ENCODE measurements around the gene ZNF423. TPM values are rescaled to one million over a fixed set of nuclear protein-coding genes. Genes with fewer than 3 reads are reported as not detected.

Gene ZNF423
- total RNA-seq, 1 donor from 2014 or later = 4.7 TPM

GRCh38 chr16:49455181-49455990 is 400.5 kb downstream of the ZNF423 start:
- no peak for DNase-seq

DNA sequence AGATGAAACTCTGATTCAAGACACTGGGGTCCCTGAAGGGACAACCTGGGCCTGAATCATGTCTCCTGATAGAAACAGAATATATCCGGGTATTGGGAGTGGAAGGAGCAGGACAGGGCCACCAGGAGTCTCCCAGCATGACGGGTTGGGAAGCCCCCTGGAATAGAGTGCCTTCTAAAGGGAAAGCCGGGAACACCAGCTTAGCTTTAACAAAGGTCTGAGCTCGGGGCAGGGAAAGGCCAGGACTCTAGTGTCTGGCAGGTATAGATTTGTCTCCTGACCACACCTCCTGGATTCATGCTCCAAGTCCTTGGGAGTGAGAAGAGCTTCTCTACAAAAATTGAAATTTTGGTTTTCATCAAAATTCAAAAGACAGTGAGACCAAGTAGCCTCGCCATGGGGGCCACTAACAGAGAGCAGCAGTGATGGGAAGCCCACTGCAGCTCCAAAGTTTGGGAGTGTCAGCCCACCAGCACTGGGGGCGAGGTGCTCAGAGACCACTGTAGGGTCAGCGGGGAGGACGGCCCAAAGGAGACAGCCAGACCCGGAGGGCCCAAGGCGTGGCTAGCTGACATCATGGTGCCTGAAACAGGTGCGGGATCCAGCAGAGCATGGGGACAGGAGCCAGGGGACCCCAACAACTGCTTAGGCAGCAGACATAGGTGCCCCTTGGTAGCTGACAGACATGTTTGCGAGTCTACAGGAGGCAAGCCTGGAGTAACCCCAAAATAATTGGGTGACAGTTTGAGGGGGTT is 401.3 kb downstream of the ZNF423 start:
- no peak for DNase-seq

GRCh38 chr16:49453983-49454382 is 401.9 kb downstream of the ZNF423 start:
- DNase-seq = no peak

DNA sequence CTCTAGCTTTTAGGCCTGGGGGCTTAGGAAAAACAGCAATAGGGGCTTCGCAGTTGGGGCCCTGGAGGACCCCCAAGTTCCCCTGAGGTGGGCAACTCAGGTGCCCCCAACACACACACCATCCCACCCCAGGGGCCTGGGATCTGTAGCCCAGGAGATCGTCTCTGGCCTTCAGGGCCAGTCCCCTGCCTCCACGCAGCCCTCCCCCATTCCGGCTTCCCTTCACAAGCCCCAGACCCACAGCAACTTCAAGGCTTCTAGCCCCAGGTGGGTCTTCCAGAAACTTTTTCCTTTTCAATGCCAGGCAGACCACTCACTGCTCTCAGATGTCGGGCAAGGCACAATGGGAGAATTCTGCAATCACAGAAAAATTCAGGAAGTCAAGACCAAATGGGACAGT is 402.9 kb downstream of the ZNF423 start:
- DNase-seq = no peak

- no peak for DNase-seq
Observed at GRCh38 chr16:49452578-49452977, 403.3 kb downstream of the ZNF423 start.

DNA sequence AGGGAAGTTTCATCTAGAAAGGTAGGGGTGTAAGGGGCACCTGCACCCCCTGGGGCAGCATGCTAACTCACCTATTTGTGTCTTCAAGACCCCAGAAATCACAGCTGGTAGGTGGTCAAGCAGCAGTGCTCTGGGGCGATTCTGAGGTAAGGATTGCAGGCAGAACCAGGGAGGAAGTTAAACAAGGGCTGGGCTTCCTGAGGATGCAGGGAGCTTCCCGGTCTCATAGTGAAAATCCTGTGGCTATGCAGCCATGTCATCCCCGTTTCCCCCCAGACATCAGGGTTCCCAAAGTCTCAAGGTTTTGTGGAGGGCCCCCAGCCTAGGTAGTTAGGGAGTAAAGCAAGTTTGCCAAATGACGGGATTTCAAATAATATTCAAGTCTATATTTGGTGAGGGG is 403.8 kb downstream of the ZNF423 start:
- no peak for DNase-seq

DNA sequence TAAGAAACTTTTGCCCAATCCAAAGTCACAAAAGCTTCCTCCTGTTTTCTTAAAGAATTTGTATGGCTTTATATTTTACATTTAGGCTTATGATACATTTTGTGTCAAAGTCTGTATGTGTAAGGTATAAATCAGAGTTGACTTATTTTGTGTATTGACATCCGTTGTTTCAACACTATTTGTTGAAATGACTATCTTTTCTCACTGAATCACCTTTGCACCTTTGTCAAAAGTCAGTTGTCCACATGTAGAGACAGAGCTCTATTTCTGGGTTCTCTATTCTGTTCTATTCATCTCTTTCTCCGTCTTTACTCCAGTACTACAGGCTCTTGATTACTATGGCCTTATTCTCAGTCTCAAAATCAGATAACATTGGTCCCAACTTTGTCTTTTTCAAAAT is 409.1 kb downstream of the ZNF423 start:
- no peak for DNase-seq

DNA sequence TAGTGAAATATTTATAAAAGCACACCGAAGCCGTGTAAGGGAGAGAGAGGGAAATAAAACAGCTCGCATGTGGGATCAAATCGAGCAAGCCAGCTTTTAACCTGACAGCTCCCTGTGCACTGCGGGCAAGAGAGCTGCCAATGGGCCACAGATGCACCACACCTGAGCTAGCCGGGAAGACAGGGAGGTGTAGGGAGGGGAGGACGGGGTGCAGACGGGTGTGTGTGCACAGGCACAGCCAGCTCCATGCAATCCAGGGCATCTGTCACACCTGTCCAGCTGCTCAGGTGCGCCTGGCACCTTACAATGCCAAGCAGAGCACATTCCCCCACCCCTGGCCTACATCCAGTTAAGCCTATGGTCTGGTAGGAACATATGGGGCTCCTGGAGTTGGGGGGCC is 412.3 kb downstream of the ZNF423 start:
- DNase-seq = no peak

- DNase-seq = no peak
Observed at GRCh38 chr16:49442805-49443204, 413.1 kb downstream of the ZNF423 start.

DNA sequence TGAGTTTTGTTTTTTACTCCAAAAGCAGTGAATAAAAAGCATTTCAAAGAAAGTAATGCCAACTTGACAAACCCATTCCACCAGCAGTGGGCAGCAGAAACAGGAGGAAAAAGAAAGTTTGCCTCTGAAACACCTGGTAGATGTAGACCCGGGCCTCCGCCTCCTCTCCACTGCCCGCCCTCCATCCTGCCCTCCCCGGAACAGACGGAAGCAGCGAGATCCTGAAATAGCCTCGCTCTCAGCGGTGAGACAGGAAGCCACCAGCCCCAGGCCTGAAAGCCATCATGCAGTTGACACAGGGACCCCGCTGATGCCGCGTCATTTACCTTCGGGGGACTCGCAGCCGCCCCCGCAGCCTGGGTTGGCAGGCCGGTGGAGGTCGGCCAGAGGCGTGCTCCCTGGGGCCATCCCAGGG is 414.5 kb downstream of the ZNF423 start:
- no peak for DNase-seq

GRCh38 chr16:49440156-49441065 is 415.5 kb downstream of the ZNF423 start:
- DNase-seq = peak; percentile 56

DNA sequence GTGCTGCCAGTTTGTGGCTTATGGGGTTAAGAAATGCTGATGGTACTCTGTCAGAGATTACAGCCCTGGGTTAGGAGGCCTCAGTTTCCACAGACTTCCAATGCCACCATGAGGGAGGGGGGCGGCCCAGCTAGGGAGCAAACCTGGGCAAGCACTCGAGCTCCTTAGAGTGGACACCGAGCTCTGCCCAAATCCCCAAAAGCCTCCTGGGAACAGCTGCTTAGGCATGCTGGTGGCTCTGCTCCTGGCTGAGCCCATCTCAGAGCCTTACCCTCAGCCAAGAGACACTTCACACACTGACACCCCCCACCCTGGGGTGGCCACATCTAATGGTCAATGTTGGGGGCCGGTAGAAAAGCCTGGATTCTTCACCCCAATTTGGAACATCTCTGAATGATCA is 416.2 kb downstream of the ZNF423 start:
- no peak for DNase-seq

- DNase-seq = no peak
Observed at GRCh38 chr16:49439050-49439449, 416.9 kb downstream of the ZNF423 start.

Small RNA genes within 50 kb of the gene (small RNA-seq; reads per million reads assigned to genes)
- not detected for gene MRPS21P7
- not detected for gene MRPS21P8

Other genes starting within 250 kb of the ZNF423 start
- 59.1 TPM for gene CNEP1R1, start 169.1 kb upstream of the ZNF423 start, total RNA-seq
- gene HEATR3, start 209.9 kb upstream of the ZNF423 start, total RNA-seq = 35.2 TPM

All from occipital lobe (tissue), 3 donors.